Measurements from ENCODE around the gene ZC3H10. TPM values are rescaled to one million over a fixed set of nuclear protein-coding genes. Genes with fewer than 3 reads are reported as not detected.
A peak's percentile ranks its signal among the peaks of the same experiment; 100 is the strongest.

The ZC3H10 gene
- total RNA-seq, 1 experiment from 2014 or later: 5.6 TPM

DNA sequence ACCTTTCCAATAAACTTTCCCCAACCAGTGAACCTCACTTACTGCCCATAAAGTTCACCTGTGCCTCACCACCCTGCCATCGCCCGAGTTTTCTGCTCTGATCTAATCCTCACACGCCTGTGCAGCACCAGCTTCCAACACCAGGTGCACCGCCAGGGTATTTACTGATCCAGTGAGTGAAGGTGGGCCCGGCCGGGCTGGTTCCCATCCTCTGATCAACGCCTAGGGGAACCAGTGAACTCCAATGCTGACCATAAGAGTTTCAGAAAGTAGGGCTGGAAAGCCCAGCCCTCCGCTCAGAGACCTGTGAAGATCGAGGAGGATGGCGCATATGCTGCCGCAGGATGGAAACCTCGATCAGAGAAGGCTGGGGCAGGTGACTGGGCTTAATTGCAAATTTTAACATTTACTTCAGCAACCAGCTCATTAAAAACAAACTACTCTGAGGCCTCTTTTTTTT, 33.6 kb downstream of the ZC3H10 start:
- DNase-seq (peak; percentile 56), ATAC-seq (peak; percentile 67)
- Histone ChIP-seq H3K4me2 (ENCODE audit: low read length) (peak overlapping the region; percentile 99), H3F3A (ENCODE audit: low read length, unreplicated experiment) (peaks cover 3% of the 10 kb centered on the region), H3K9ac (ENCODE audit: low read length) (peak overlapping the region; percentile 79), H4K20me1 (ENCODE audit: low read length) (no peaks in the 10 kb centered on the region), H3K4me3 (ENCODE audit: low read length) (peak overlapping the region; percentile 84), H3K9me2 (replicated peaks; ENCODE audit: low read length) (no peaks in the 10 kb centered on the region), H3K27me3 (ENCODE audit: low read length) (no peaks in the 10 kb centered on the region), H3K4me1 (ENCODE audit: insufficient read depth, low read length) (peaks cover 22% of the 10 kb centered on the region), H3K27ac (ENCODE audit: low read length) (peak overlapping the region; percentile 77), H3K79me2 (ENCODE audit: low read length) (peaks cover 12% of the 10 kb centered on the region), H3K9me3 (ENCODE audit: low read length) (no peaks in the 10 kb centered on the region), H3K36me3 (ENCODE audit: low read depth, low read length) (no peaks in the 10 kb centered on the region; the same call in 1 of the 2 replicates), H2AFZ (ENCODE audit: low read length) (peak overlapping the region; percentile 80)
- POLR2A ChIA-PET (ENCODE audit: unreplicated experiment): no interaction called here
- no peak for TF ChIP-seq EZH2phosphoT487 (IDR thresholded peaks at IDR 0.05; ENCODE audit: borderline replicate concordance, low read length)
- TF ChIP-seq EZH2 (IDR thresholded peaks at IDR 0.05; ENCODE audit: low read length, unreplicated experiment): no peak
- TF ChIP-seq CTCF (conservative IDR thresholded peaks at IDR 0.05; ENCODE audit: low read depth, low read length): peak; percentile 54
- CTCF ChIA-PET: interaction anchor here (0.9 kb wide), 1 partner anchor 38 kb away, joined by 4 read pairs; the partner anchor contains the start of gene SMARCC2
- intact Hi-C loops (cut with micrococcal nuclease): loop anchor here (1.0 kb wide), 1 partner anchor 25 kb away; no protein-coding TSS in a partner anchor
- TSS peak; percentile 94 for BruUV-seq (replicated peaks)

DNA sequence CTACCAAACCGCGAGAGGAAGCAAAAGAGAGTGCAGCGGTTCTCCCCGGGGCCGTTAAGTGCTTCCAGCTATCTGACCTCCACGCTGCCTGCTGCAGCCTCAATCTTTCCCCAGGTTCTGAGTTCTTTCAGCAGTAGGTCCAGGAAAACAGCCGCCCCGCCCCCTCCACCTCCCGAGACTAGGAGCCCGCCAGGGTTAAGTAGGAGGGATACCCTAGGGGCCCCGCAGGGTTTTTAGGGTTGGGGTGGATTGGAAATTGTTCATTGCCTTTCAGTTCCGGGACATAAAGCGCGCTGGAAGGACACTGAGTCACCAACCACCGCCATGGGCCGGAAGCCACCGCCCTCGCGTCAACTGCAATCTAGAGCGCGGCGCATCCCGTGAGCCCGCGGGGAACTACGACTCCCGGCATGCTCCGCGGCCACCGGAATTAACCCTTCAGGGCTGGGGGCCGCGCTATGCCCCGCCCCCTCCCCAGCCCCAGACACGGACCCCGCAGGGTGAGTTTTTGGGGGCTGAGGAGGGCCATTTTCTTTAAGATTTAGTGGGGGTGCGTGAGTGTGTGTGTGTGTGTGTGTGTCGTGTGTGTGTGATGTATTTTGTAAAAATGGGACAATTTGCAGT, 34.2 kb downstream of the ZC3H10 start, which contains the start of gene MYL6B:
TSS of gene MYL6B (plus strand) at position 456 of the 624 bp plus-strand sequence. CDS start 1,332 bp downstream, outside the sequence.
- Histone ChIP-seq H3K36me3 (ENCODE audit: low read depth, low read length) (no peaks in the 10 kb centered on the region; the same call in 1 of the 2 replicates), H3F3A (ENCODE audit: low read length, unreplicated experiment) (peaks cover 3% of the 10 kb centered on the region), H3K9me2 (replicated peaks; ENCODE audit: low read length) (no peaks in the 10 kb centered on the region), H3K4me3 (ENCODE audit: low read length) (peak within 1 kb of the TSS; percentile 84), H3K4me2 (ENCODE audit: low read length) (peak within 1 kb of the TSS; percentile 99), H3K9ac (ENCODE audit: low read length) (peak within 1 kb of the TSS; percentile 79), H3K9me3 (ENCODE audit: low read length) (no peaks in the 10 kb centered on the region), H3K4me1 (ENCODE audit: insufficient read depth, low read length) (peaks cover 21% of the 10 kb centered on the region), H3K79me2 (ENCODE audit: low read length) (peaks cover 12% of the 10 kb centered on the region), H3K27me3 (ENCODE audit: low read length) (no peaks in the 10 kb centered on the region), H2AFZ (ENCODE audit: low read length) (peak within 1 kb of the TSS; percentile 80), H4K20me1 (ENCODE audit: low read length) (no peaks in the 10 kb centered on the region), H3K27ac (ENCODE audit: low read length) (peak within 1 kb of the TSS; percentile 77)
- DNase-seq (peak; percentile 94), ATAC-seq (peak; percentile 85)
- BruUV-seq (replicated peaks): no TSS peak
- ChIA-PET POLR2A (ENCODE audit: unreplicated experiment) (no interaction called here), CTCF (interaction anchor here (0.9 kb wide), 1 partner anchor 37 kb away, joined by 4 read pairs; the partner anchor contains the start of gene SMARCC2)
- intact Hi-C loops (cut with micrococcal nuclease): loop anchor here (1.0 kb wide), 1 partner anchor 26 kb away; no protein-coding TSS in a partner anchor
- no peak for TF ChIP-seq EZH2phosphoT487 (IDR thresholded peaks at IDR 0.05; ENCODE audit: borderline replicate concordance, low read length)
- TF ChIP-seq EZH2 (IDR thresholded peaks at IDR 0.05; ENCODE audit: low read length, unreplicated experiment): no peak
- no peak for TF ChIP-seq CTCF (conservative IDR thresholded peaks at IDR 0.05; ENCODE audit: low read depth, low read length)
